Renal cortex interstitium (tissue), 11 donors: ENCODE data around the gene GBP1. TPM values are rescaled to one million over a fixed set of nuclear protein-coding genes. Genes with fewer than 3 reads are reported as not detected.
"Not testable (repeated sequence)": the region's sequence is repeated elsewhere in the genome, so short reads cannot be mapped to it uniquely, and the experiment has no call there.

Experiments
- DNase-seq, 11 donors: peaks; one replicate each; pipeline ENCODE4 v3.0.0-alpha.2; 2013; ENCODE audit warnings: low read depth in 9 of 11, low spot score in 4 of 11; ENCODE audit errors: extremely low read depth in 1 of 11
- polyA plus RNA-seq, 3 donors: library from polyadenylated mRNA; unstranded; fragments of 120-200 nt; gene quantifications; one replicate each; pipeline ENCODE4 v1.2.1, GENCODE V29; 2013; ENCODE audit not compliant: insufficient read length in 3 of 3

GBP1 gene
- polyA plus RNA-seq, 3 donors: 7.7 to 18.5 (median 14.8) TPM

DNA sequence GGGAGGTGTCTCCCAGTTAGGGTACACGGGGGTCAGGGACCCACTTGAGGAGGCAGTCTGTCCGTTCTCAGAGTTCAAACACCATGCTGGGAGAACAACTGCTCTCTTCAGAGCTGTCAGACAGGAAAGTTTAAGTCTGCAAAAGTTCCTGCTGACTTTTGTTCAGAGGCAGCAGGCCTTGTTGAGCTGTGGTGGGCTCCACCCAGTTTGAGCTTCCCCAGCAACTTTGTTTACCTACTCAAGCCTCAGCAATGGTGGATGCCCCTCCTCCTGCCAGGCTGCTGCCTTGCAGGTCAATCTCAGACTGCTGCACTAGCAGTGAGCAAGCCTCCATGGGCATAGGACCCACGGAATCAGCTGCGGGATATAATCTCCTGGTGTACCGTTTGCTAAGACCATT lies 31.0 kb downstream of the GBP1 start:
- DNase-seq: not testable (repeated sequence)

DNA sequence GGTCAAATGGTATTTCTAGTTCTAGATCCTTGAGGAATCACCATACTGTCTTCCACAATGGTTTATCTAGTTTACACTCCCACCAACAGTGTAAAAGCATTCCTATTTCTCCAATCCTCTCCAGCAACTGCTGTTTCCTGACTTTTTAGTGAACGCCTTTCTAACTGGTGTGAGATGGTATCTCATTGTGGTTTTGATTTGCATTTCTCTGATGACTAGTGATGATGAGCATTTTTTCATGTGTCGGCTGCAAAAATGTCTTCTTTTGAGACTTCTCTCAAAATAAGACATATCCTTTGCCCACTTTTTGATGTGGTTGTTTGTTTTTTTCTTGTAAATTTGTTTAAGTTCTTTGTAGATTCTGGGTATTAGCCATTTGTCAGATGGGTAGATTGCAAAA lies 36.0 kb downstream of the GBP1 start:
- not testable (repeated sequence) for DNase-seq

DNA sequence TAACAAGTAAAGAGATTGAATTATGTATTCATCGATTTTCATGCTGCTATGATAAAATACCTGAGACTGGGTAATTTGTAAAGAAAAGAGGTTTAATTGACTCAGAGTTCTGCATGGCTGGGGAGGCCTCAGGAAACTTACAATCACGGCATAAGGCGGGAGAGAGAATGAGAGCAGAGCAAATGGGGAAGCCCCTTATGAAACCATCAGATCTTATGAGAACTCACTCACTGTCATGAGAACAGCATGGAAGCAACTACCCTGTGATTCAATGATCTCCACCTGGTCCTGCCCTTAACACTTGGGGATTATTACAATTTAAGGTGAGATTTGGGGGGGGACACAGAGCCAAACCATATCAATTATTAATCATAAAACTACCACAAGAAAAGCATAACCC lies 39.1 kb downstream of the GBP1 start:
- DNase-seq: no peak

DNA sequence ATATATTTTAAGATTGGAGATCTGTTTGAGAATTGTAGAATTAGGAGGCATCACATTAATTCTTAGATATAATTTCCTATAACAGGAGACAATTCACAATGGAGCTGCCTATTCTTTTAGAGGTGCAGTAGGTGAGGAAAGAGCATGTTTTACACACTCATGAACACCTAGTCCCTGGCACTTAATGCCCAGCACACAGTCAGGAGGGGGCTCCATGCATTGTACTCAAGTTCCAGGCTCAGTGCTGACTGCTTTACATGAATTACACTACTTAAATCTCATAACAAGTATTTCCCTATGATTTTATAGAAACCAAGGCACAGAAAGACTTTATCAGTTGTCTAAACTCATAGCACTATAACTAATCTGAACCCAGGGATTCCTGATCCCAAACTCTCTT lies 42.0 kb downstream of the GBP1 start:
- DNase-seq: no peak

DNA sequence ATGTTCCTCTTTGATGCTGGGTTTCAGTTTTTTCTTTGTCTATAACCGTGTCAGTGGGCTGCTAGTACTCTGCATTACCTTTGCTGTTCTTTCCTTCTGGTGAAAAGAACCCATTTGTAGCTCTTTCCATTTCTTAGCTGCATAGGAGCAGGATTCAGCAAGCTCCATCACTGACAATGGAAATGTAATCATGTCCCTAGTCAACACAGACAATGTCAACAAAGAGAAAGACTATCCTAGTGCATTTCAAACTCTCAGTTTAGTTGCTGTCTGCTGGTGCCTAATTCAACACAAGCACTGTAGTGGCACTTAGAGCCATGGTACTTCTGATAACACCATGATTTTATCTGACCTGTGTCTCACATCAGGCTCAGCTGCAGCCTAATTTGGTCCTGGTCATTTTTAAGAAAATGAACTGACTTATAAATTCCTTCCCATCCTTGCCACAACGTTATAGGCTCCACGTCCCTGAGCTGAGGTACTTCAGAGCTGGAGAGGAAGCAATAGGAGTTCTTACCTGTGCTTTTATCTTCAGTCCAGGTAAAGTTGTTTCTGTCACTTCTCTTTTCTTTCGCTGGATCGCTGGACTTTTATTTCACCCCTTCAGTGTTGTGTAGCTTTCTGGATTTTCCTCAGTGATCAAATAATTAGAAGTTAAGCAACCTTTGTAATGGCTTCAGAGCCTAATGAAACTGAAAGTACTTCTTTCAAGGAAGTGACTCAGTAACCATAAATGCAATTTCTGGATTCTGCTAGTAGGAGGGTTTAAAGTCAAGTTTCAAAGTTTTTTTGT lies 42.6 kb downstream of the GBP1 start, which contains the start of gene GBP3:
GBP3 (minus strand) TSS at position 700 of the 793 bp plus-strand sequence. CDS start 2,145 bp downstream, outside the sequence.
- peak in 4 of 11 donors; percentile 11 to 43 (median 17) for DNase-seq

DNA sequence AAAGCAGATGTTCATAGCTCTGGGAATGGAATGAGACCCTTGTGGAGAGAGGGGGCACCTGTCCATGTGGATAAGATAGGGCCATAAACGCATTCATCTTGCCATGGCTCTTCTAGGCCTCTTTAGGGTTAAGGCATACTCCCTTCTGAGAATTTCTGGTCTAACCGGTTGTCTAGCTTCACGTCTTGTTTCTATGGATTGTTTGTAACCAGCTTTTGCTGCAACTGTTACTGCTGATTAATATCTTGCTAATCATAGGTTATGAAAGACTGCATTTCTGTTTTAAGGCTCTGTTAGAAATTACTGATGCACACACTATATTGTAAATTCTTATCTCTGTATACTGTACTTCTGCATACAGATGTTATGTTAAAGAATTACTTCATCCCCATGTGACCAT lies 46.7 kb downstream of the GBP1 start:
- DNase-seq: not testable (repeated sequence)

DNA sequence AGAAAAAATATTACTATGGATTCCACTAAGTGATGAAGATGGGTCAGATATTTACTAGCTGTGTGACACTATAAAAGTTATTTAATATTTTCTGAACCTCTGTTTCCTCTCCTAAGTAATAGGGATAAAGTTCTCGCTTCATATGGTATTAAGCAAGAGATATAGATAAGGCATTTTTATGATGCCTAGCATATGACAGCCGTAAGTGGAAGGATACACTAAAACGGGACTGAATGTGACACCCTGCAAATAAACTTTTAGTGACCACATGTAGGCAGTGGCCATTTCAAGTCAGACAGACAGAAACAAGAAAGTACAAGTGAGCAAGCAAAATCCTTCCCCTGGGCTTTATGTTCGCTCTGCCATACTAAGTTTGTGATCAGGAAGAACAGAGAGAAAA lies 56.5 kb downstream of the GBP1 start:
- no peak for DNase-seq

DNA sequence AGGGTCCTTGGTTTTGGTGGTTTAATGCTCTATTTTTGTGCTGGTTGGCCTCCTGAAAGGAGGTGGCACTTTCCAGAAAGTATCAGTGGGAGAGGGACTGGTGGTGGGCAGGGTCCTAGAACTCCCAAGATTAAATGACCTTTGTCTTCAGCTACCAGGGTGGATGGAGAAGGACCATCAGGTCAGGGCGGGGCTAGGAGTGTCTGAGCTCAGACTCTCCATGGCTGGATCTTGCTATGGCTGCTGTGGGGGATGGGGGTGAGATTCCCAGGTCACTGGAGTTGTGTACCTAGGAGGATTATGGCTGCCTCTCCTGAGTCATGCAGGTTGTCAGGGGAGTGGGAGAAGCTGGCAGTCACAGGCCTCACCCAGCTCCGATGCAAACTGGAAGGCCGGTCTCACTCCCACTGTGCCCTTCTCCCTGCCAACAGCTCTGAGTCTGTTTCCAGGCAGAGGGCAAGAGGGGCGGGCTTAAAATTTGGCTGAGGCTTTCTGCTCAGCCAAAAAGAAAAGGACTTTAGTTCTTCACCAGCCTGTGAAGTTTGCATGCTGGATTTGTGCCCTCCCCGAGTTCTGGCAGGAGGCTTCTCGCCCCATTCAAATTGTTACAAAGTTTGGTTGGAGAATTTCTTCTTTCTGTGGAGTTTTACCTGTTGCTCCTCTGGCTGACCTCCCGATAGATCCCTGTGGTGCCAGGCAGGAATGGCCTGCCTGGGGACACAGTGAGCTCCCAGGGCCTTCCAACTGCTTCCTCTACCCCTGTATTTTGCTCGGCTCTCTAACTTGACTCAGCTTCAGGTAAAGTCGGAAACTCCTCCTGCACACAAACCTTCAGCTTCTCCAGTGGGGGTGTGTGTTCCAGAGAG lies 59.5 kb downstream of the GBP1 start:
- no peak for DNase-seq

Other genes with a start within 250 kb of the GBP1 start
- gene GTF2B, start 173.6 kb downstream of the GBP1 start, polyA plus RNA-seq: 10 to 100 TPM; 39.8 to 52.7 (median 43.2) TPM
- 10 to 100 TPM; 38.8 to 56.9 (median 48.5) TPM for gene KYAT3, start 72.6 kb downstream of the GBP1 start, polyA plus RNA-seq
- 10 to 100 TPM; 18.3 to 23.1 (median 18.5) TPM for gene RBMXL1, start 72.6 kb downstream of the GBP1 start, polyA plus RNA-seq
- gene GBP3, start 42.3 kb downstream of the GBP1 start, polyA plus RNA-seq: 10 to 100 TPM; 11.4 to 19.2 (median 15.9) TPM
- gene GBP2, start 60.9 kb upstream of the GBP1 start, polyA plus RNA-seq: 1 to 10 TPM; 1.8 to 2.8 (median 2.0) TPM
- gene GBP7, start 110.8 kb upstream of the GBP1 start, polyA plus RNA-seq: under 1 TPM in 2 of 3 donors, not detected in 1; 0.13 to 0.19 TPM
- gene GBP4, start 133.7 kb upstream of the GBP1 start, polyA plus RNA-seq: 10 to 100 TPM in 1 of 3 donors, 1 to 10 TPM in 2; 7.1 to 11.2 (median 9.7) TPM
- under 1 TPM; 0.39 to 0.84 (median 0.40) TPM for gene GBP5, start 207.7 kb upstream of the GBP1 start, polyA plus RNA-seq